AG09309 (cell line): Measurements from ENCODE around the gene LYPD8.

Source experiments
- DNase-seq: peaks from one replicate; pipeline ENCODE4 v3.0.0-alpha.2; 2010; ENCODE audit warnings: low read depth
- H3K4me3 ChIP-seq: 2 replicates; pipeline ENCODE4 v1.5.1; 2011; ENCODE audit warnings: mild to moderate bottlenecking, low read depth, low read length, moderate library complexity; ENCODE audit not compliant: control insufficient read depth
- CTCF ChIP-seq: IDR thresholded peaks from 2 replicates; pipeline ENCODE4 v1.5.1; 2011; ENCODE audit warnings: mild to moderate bottlenecking, low read depth, low read length, inconsistent platforms; ENCODE audit not compliant: insufficient read depth, control insufficient read depth; ENCODE audit errors: missing control alignments

The LYPD8 gene

DNA sequence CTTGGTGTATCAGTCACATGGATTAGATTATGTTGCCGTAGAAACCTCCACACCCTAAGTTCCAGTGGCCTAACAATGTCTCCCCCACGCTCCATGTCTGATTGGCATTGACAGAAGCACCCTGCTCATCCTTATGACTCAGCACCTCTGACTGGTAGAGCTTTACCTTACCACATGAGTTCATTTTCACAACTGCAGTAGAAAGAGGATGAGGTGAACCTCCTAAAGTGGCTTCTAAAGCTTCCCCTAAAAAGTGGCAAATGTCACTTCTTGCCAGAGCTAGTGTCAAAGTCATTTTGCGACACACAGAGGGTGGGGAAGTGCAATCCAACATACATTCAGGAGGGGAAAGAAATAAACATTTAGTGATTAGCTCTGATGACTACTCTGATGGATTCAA lies 30.6 kb upstream of the LYPD8 start:
- TF ChIP-seq CTCF: no peak
- no peak overlapping the region for H3K4me3 ChIP-seq
- DNase-seq: no peak

DNA sequence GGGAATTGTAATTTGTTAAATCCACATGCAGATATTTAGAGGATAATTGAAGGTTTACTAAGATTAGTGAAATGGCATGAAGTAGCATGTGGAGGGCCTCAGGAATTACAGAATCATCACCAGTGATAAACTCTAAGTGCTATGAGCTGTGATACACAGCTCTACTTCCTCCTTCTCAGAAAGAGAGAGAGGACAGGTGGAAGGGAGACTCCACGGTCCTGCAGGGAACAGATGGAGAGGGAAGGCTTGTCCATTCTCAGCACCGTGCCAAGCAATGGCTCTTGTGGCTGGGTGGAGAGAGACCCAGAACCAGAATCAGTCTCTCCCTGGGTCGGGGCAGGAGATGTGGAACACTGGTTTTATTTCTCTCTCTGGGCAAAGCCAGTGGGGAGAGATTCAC lies 27.8 kb upstream of the LYPD8 start:
- no peak for TF ChIP-seq CTCF
- H3K4me3 ChIP-seq: no peak overlapping the region
- no peak for DNase-seq

DNA sequence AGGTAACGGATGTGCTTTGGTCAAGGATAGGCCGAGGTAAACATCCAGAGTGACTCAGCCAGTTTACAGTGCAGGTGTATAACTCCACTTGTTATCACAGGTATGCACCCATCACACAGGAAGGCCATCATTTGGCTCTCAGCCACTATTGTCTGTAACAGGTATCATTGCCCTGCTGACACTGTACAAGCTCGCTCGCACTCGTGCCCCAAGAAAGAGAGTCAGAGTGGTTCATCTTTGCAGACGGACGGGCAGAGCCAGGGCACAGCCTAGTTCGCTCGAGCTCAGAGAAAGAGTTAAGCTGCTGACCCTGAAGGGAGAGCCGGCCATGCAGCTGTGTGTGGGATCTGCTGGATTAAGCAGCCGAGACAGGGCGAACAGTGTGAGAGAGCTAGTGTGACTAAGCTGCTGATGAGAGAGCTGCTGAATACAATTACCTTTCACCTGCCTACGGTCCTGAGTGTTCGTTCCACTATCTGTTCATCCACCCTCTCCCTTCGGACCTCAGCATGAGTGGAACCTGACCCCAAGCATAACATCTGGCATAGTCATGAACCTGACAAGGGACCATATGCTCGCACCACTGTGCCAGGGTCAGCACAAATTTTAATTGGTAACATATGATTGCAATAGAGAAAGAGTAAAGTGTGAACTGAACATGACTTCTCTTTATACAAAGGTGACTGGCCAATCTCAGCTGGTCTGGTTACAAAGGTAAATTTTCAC lies 27.0 kb upstream of the LYPD8 start:
- H3K4me3 ChIP-seq: no peak overlapping the region
- no peak for TF ChIP-seq CTCF
- DNase-seq: no peak

- no peak for DNase-seq
- no peak overlapping the region for H3K4me3 ChIP-seq
- no peak for TF ChIP-seq CTCF
Measured at GRCh38 chr1:248779350-248779749, 23.8 kb upstream of the LYPD8 start.

GRCh38 chr1:248778906-248779305 lies 23.3 kb upstream of the LYPD8 start:
- H3K4me3 ChIP-seq: no peak overlapping the region
- no peak for TF ChIP-seq CTCF
- DNase-seq: no peak

GRCh38 chr1:248776991-248777390 lies 21.4 kb upstream of the LYPD8 start:
- no peak for DNase-seq
- no peak overlapping the region for H3K4me3 ChIP-seq
- TF ChIP-seq CTCF: no peak
